Measurements from ENCODE around the gene ATF6.

DNA sequence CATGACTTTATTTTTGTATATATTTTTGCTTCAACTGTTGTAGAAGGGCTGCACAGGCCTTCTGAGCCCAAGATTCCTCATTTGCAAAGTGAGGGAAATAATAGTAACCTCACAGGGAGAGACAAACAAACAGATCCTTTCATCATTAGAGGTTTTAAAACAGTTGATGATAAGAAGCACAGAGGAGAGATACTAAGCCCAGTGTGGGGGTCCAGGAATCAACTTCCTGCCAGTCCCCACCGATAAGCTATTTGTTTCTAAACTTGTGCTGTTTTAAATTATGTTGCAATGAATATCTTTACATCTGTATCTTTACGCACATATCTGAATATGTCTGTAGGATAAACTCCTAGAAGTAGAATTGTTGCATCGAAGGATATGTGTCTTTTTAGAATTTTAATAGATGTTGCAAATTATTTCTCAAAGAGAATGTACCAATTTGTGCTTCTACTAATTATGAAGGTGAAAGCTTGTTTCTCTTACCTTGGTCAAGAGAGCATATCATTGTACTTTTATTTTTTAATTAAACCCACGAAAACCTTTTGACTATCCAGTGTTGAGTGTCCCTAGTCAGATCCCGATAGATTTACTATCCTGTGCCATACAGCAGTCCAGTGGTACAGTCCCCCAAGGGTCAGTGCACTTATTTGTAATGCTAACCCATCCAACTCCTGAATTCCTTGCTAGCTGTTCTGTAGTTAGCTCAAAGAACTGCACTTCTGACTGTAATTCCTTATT is 34.0 kb upstream of the ATF6 start:
- no peak for TF ChIP-seq POLR2AphosphoS5 (IDR thresholded peaks at IDR 0.05; ENCODE audit: low read depth, low read length)
- no peak for TF ChIP-seq TAF1 (IDR thresholded peaks at IDR 0.05; ENCODE audit: low read depth, low read length)
- no peak for TF ChIP-seq POLR2A (IDR thresholded peaks at IDR 0.05; ENCODE audit: low read depth, low read length)
- no peak for TF ChIP-seq PAX5 (IDR thresholded peaks at IDR 0.05; ENCODE audit: insufficient read depth, low read length, severe bottlenecking)

All from GM12891 (cell line).